ENCODE results near the gene HINT1.

The HINT1 gene

DNA sequence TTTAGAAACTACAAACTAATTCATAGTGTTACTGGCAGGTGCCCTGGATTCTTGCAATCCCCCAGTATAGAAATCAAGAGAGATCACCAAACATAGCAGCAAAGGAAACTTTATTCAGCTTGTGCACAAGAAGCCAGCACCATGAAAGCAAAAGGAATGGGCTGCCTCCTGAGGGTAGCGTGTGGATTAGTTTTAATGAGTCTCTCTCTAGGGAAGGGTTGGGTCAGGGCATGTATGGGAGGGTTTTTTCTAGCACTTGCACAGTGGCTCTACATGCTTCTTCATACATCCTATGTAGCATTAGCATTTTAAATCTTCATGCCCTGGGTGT, 44.1 kb upstream of the HINT1 start:
- TF ChIP-seq EZH2 (optimal IDR thresholded peaks at IDR 0.05; ENCODE audit: low read depth, low read length) (no peak), EZH2phosphoT487 (IDR thresholded peaks at IDR 0.05; ENCODE audit: low read length) (no peak)
- TF ChIP-seq, protein P1, sequence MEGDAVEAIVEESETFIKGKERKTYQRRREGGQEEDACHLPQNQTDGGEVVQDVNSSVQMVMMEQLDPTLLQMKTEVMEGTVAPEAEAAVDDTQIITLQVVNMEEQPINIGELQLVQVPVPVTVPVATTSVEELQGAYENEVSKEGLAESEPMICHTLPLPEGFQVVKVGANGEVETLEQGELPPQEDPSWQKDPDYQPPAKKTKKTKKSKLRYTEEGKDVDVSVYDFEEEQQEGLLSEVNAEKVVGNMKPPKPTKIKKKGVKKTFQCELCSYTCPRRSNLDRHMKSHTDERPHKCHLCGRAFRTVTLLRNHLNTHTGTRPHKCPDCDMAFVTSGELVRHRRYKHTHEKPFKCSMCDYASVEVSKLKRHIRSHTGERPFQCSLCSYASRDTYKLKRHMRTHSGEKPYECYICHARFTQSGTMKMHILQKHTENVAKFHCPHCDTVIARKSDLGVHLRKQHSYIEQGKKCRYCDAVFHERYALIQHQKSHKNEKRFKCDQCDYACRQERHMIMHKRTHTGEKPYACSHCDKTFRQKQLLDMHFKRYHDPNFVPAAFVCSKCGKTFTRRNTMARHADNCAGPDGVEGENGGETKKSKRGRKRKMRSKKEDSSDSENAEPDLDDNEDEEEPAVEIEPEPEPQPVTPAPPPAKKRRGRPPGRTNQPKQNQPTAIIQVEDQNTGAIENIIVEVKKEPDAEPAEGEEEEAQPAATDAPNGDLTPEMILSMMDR (IDR thresholded peaks at IDR 0.05; ENCODE audit: low read length): no peak
- no peaks in the 10 kb centered on the region for H3K27me3 ChIP-seq (replicated peaks; ENCODE audit: insufficient read depth, low read length)
- H3K4me1 ChIP-seq (ENCODE audit: low read length): no peaks in the 10 kb centered on the region
- no peak overlapping the region for H3K9ac ChIP-seq (ENCODE audit: low read length)
- H3K36me3 ChIP-seq (replicated peaks; ENCODE audit: insufficient read depth, low read length): no peaks in the 10 kb centered on the region
- no peak overlapping the region for H3K4me3 ChIP-seq (ENCODE audit: low read length)
- no peaks in the 10 kb centered on the region for H3K9me3 ChIP-seq (replicated peaks; ENCODE audit: insufficient read depth, low read length)
- no peaks in the 10 kb centered on the region for H4K20me1 ChIP-seq (ENCODE audit: insufficient read depth, low read length)
- DNase-seq: no peak
- H3K79me2 ChIP-seq (ENCODE audit: low read length): no peaks in the 10 kb centered on the region
- H3K27ac ChIP-seq (ENCODE audit: low read length): no peak overlapping the region
- H3K9me2 ChIP-seq (replicated peaks; ENCODE audit: insufficient read depth, low read length): no peaks in the 10 kb centered on the region
- no peaks in the 10 kb centered on the region for H3F3A ChIP-seq (ENCODE audit: insufficient read depth, low read length)
- H3K4me2 ChIP-seq (ENCODE audit: low read depth, low read length): no peak overlapping the region
- H2AFZ ChIP-seq (ENCODE audit: low read length): no peak overlapping the region

DNA sequence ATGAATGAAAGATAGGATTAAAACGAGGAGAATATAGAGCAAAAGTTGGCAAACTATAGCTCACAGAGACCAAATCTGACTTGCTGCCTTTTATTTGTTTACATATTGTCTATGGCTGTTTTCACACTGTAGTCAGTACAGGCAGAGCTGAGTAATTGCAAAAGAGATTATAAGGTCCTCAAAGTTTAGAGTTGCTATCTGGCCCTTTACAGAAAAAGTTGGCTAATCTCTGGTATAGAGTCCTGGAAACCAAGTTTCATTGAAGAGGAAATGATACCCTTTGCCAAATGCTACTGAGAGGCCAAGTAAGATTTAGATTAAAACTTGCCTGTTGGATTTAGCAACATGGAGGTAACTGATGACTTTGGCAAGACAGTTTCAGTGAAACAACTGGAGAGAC, 41.7 kb upstream of the HINT1 start:
- no peak overlapping the region for H2AFZ ChIP-seq (ENCODE audit: low read length)
- TF ChIP-seq EZH2 (optimal IDR thresholded peaks at IDR 0.05; ENCODE audit: low read depth, low read length) (no peak), EZH2phosphoT487 (IDR thresholded peaks at IDR 0.05; ENCODE audit: low read length) (no peak)
- TF ChIP-seq, protein P1 (IDR thresholded peaks at IDR 0.05; ENCODE audit: low read length): no peak
- H3K36me3 ChIP-seq (replicated peaks; ENCODE audit: insufficient read depth, low read length): no peaks in the 10 kb centered on the region
- H3K4me1 ChIP-seq (ENCODE audit: low read length): no peaks in the 10 kb centered on the region
- no peak overlapping the region for H3K27ac ChIP-seq (ENCODE audit: low read length)
- H3K9me2 ChIP-seq (replicated peaks; ENCODE audit: insufficient read depth, low read length): no peaks in the 10 kb centered on the region
- H4K20me1 ChIP-seq (ENCODE audit: insufficient read depth, low read length): no peaks in the 10 kb centered on the region
- H3F3A ChIP-seq (ENCODE audit: insufficient read depth, low read length): no peaks in the 10 kb centered on the region
- H3K4me3 ChIP-seq (ENCODE audit: low read length): no peak overlapping the region
- no peaks in the 10 kb centered on the region for H3K27me3 ChIP-seq (replicated peaks; ENCODE audit: insufficient read depth, low read length)
- H3K9me3 ChIP-seq (replicated peaks; ENCODE audit: insufficient read depth, low read length): no peaks in the 10 kb centered on the region
- no peak for DNase-seq
- H3K79me2 ChIP-seq (ENCODE audit: low read length): no peaks in the 10 kb centered on the region
- H3K9ac ChIP-seq (ENCODE audit: low read length): no peak overlapping the region
- no peak overlapping the region for H3K4me2 ChIP-seq (ENCODE audit: low read depth, low read length)

DNA sequence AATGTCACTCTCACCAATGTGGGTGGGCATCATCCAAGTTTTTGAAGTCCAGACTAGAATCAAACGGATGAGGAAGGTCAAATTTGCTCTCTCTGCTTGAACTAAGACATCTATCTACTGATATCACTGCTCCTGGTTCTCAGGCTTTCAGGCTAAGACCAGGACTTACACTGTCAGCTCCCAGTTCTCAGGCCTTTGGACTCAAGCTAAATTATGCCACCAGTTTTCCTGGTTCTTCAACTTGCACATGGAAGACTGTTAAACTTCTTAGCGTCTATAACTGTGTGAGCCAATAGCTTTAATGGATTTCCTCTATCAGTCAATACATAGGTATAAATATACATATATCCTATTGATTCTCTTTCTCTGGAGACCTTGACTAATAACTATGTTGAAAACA, 41.0 kb upstream of the HINT1 start:
- no peak overlapping the region for H2AFZ ChIP-seq (ENCODE audit: low read length)
- no peaks in the 10 kb centered on the region for H4K20me1 ChIP-seq (ENCODE audit: insufficient read depth, low read length)
- no peak for TF ChIP-seq EZH2phosphoT487 (IDR thresholded peaks at IDR 0.05; ENCODE audit: low read length)
- TF ChIP-seq EZH2 (optimal IDR thresholded peaks at IDR 0.05; ENCODE audit: low read depth, low read length): no peak
- TF ChIP-seq, protein P1 (IDR thresholded peaks at IDR 0.05; ENCODE audit: low read length): no peak
- no peaks in the 10 kb centered on the region for H3K27me3 ChIP-seq (replicated peaks; ENCODE audit: insufficient read depth, low read length)
- H3K9me3 ChIP-seq (replicated peaks; ENCODE audit: insufficient read depth, low read length): no peaks in the 10 kb centered on the region
- H3K36me3 ChIP-seq (replicated peaks; ENCODE audit: insufficient read depth, low read length): no peaks in the 10 kb centered on the region
- no peaks in the 10 kb centered on the region for H3K9me2 ChIP-seq (replicated peaks; ENCODE audit: insufficient read depth, low read length)
- H3K79me2 ChIP-seq (ENCODE audit: low read length): no peaks in the 10 kb centered on the region
- H3K9ac ChIP-seq (ENCODE audit: low read length): no peak overlapping the region
- no peak overlapping the region for H3K4me3 ChIP-seq (ENCODE audit: low read length)
- no peaks in the 10 kb centered on the region for H3K4me1 ChIP-seq (ENCODE audit: low read length)
- no peaks in the 10 kb centered on the region for H3F3A ChIP-seq (ENCODE audit: insufficient read depth, low read length)
- no peak overlapping the region for H3K4me2 ChIP-seq (ENCODE audit: low read depth, low read length)
- DNase-seq: no peak
- no peak overlapping the region for H3K27ac ChIP-seq (ENCODE audit: low read length)
